Activated gamma-delta T cell (primary cell): ENCODE data around the gene SMPX.

Source experiments
- DNase-seq: peaks from one replicate; lab custom pipeline; 2025; lab: John Stamatoyannopoulos, UW

SMPX gene

GRCh38 chrX:21657318-21658151 is 100.4 kb downstream of the SMPX start:
- no peak for DNase-seq

GRCh38 chrX:21656587-21657317 is 101.2 kb downstream of the SMPX start:
- DNase-seq: no peak
